Left lung (tissue), 10 donors: ENCODE measurements around the gene CBX6. TPM values are rescaled to one million over a fixed set of nuclear protein-coding genes. Genes with fewer than 3 reads are reported as not detected.

Experiments
- ATAC-seq: fragments of 200-7000 bp; cut with Tn5 transposase; one replicate; pipeline ENCODE4 v1.9.1; 2020; ENCODE audit warnings: moderate library complexity
- DNase-seq, 4 donors: peaks; one replicate each; pipeline ENCODE4 v3.0.0-alpha.2; 2013 to 2020
- H3K27ac ChIP-seq, 2 donors: fragments of 200-600 bp; sonication (generic) in 1 of 2; one replicate each; pipeline versions ENCODE4 v1.5.0 to v1.8.0; 2020 to 2021
- H3K27me3 ChIP-seq, 2 donors: fragments of 200-600 bp; sonication (generic) in 1 of 2; one replicate each; pipeline versions ENCODE4 v1.5.0 to v1.8.0; 2020 to 2021
- H3K36me3 ChIP-seq, 2 donors: fragments of 200-600 bp; sonication (generic) in 1 of 2; one replicate each; pipeline versions ENCODE4 v1.5.0 to v1.8.0; 2020 to 2021
- H3K4me1 ChIP-seq, 2 donors: fragments of 200-600 bp; one replicate each; pipeline ENCODE4 v1.8.0; 2021
- H3K4me3 ChIP-seq, 2 donors: fragments of 200-600 bp; sonication (generic) in 1 of 2; one replicate each; pipeline versions ENCODE4 v1.5.0 to v1.8.0; 2020 to 2021; ENCODE audit warnings: mild to moderate bottlenecking in 1 of 2
- H3K9me3 ChIP-seq, 2 donors: fragments of 200-600 bp; sonication (generic) in 1 of 2; one replicate each; pipeline versions ENCODE4 v1.5.0 to v1.8.0; 2020 to 2021
- CTCF ChIP-seq, 2 donors: fragments of 200-600 bp; sonication (generic) in 1 of 2; IDR thresholded peaks; one replicate each; pipeline versions ENCODE4 v1.5.0 to v1.8.0; 2021; ENCODE audit warnings: antibody characterized with exemption in 2 of 2
- intact Hi-C, 2 donors: fragments of 100-400 bp; cut with DNase I; formaldehyde crosslinking; loops; one replicate each; pipeline versions ENCODE4 v1.11.2 to v1.14.2; 2022
- polyA plus RNA-seq, 6 donors: library from polyadenylated mRNA; unstranded; fragments of 120-200 nt; gene quantifications; one replicate each; pipeline ENCODE4 v1.2.1, GENCODE V29; 2013; ENCODE audit not compliant: insufficient read length in 6 of 6
- total RNA-seq, 2 donors: library from RNA; stranded (reverse); fragmentation: NEBNext Ultra II Directional; extraction: Animal tissue kit (Norgen Biotek cat#: 25700); gene quantifications; one replicate each; pipeline ENCODE4 v1.2.1, GENCODE V29; 2021
- donor health status: DM: no; HTN: yes; CAD: no.
- donor health status: DM: no; HTN: no; CAD: no.

Gene CBX6
- total and polyA plus RNA-seq, 8 donors: 22.0 to 80.0 (median 43.6) TPM

- Histone ChIP-seq H3K9me3 (no peaks in the 10 kb centered on the region), H3K36me3 (peaks cover 0 to 43% of the 10 kb centered on the region in 2 donors), H3K4me1 (peaks cover 25 to 64% of the 10 kb centered on the region in 2 donors), H3K27me3 (no peaks in the 10 kb centered on the region), H3K4me3 (no peak overlapping the region), H3K27ac (no peak overlapping the region)
- DNase-seq (no peak), ATAC-seq (no peak)
- intact Hi-C loops: no loop called here
- no peak for TF ChIP-seq CTCF (IDR thresholded peaks at IDR 0.05)
These were observed 4.9 kb downstream of the CBX6 start for GRCh38 chr22:38867124-38867455.

- Histone ChIP-seq H3K4me3 (no peak overlapping the region), H3K27ac (no peak overlapping the region), H3K27me3 (no peaks in the 10 kb centered on the region), H3K9me3 (no peaks in the 10 kb centered on the region), H3K36me3 (peaks cover 0 to 43% of the 10 kb centered on the region in 2 donors), H3K4me1 (peaks cover 25 to 65% of the 10 kb centered on the region in 2 donors)
- intact Hi-C loops: no loop called here
- ATAC-seq: no peak
- peak in 1 of 4 donors; percentile 30 for DNase-seq
- no peak for TF ChIP-seq CTCF (IDR thresholded peaks at IDR 0.05)
These were observed 5.5 kb downstream of the CBX6 start for GRCh38 chr22:38866399-38867123.

GRCh38 chr22:38866024-38866398, 6.0 kb downstream of the CBX6 start:
- Histone ChIP-seq H3K4me1 (peaks cover 23 to 60% of the 10 kb centered on the region in 2 donors), H3K27ac (peak overlapping the region in 1 of 2 donors; percentile 69)

GRCh38 chr22:38865201-38866023, 6.6 kb downstream of the CBX6 start:
- intact Hi-C loops: no loop called here
- no peak for ATAC-seq
- Histone ChIP-seq H3K27me3 (peaks cover 0 to 6% of the 10 kb centered on the region in 2 donors), H3K36me3 (peaks cover 0 to 43% of the 10 kb centered on the region in 2 donors), H3K9me3 (no peaks in the 10 kb centered on the region), H3K4me1 (peaks cover 19 to 54% of the 10 kb centered on the region in 2 donors), H3K4me3 (no peak overlapping the region), H3K27ac (peak overlapping the region; percentile 53 to 69)
- no peak for DNase-seq
- TF ChIP-seq CTCF (IDR thresholded peaks at IDR 0.05): no peak

More at GRCh38 chr22:38866024-38866398, 6.0 kb downstream of the CBX6 start:
- DNase-seq (no peak), ATAC-seq (no peak)
- no peak for TF ChIP-seq CTCF (IDR thresholded peaks at IDR 0.05)
- intact Hi-C loops: no loop called here
- no peaks in the 10 kb centered on the region for H3K27me3 ChIP-seq
- H3K9me3 ChIP-seq: no peaks in the 10 kb centered on the region
- H3K4me3 ChIP-seq: no peak overlapping the region
- peaks cover 0 to 43% of the 10 kb centered on the region in 2 donors for H3K36me3 ChIP-seq
